Left lung (tissue), 10 donors: ENCODE results near the gene REPS1. TPM values are rescaled to one million over a fixed set of nuclear protein-coding genes. Genes with fewer than 3 reads are reported as not detected.
A peak's percentile ranks its signal among the peaks of the same experiment; 100 is the strongest.
"Not testable (repeated sequence)": the region's sequence is repeated elsewhere in the genome, so short reads cannot be mapped to it uniquely, and the experiment has no call there.

Source experiments
- ATAC-seq: fragments of 200-7000 bp; cut with Tn5 transposase; one replicate; pipeline ENCODE4 v1.9.1; 2020; ENCODE audit warnings: moderate library complexity
- DNase-seq, 4 donors: peaks; one replicate each; pipeline ENCODE4 v3.0.0-alpha.2; 2013 to 2020
- H3K27ac ChIP-seq, 2 donors: fragments of 200-600 bp; sonication (generic) in 1 of 2; one replicate each; pipeline versions ENCODE4 v1.5.0 to v1.8.0; 2020 to 2021
- H3K27me3 ChIP-seq, 2 donors: fragments of 200-600 bp; sonication (generic) in 1 of 2; one replicate each; pipeline versions ENCODE4 v1.5.0 to v1.8.0; 2020 to 2021
- H3K36me3 ChIP-seq, 2 donors: fragments of 200-600 bp; sonication (generic) in 1 of 2; one replicate each; pipeline versions ENCODE4 v1.5.0 to v1.8.0; 2020 to 2021
- H3K4me1 ChIP-seq, 2 donors: fragments of 200-600 bp; one replicate each; pipeline ENCODE4 v1.8.0; 2021
- H3K4me3 ChIP-seq, 2 donors: fragments of 200-600 bp; sonication (generic) in 1 of 2; one replicate each; pipeline versions ENCODE4 v1.5.0 to v1.8.0; 2020 to 2021; ENCODE audit warnings: mild to moderate bottlenecking in 1 of 2
- H3K9me3 ChIP-seq, 2 donors: fragments of 200-600 bp; sonication (generic) in 1 of 2; one replicate each; pipeline versions ENCODE4 v1.5.0 to v1.8.0; 2020 to 2021
- intact Hi-C, 2 donors: fragments of 100-400 bp; cut with DNase I; formaldehyde crosslinking; loops; one replicate each; pipeline versions ENCODE4 v1.11.2 to v1.14.2; 2022
- polyA plus RNA-seq, 6 donors: library from polyadenylated mRNA; unstranded; fragments of 120-200 nt; gene quantifications; one replicate each; pipeline ENCODE4 v1.2.1, GENCODE V29; 2013; ENCODE audit not compliant: insufficient read length in 6 of 6
- total RNA-seq, 2 donors: library from RNA; stranded (reverse); fragmentation: NEBNext Ultra II Directional; extraction: Animal tissue kit (Norgen Biotek cat#: 25700); gene quantifications; one replicate each; pipeline ENCODE4 v1.2.1, GENCODE V29; 2021
- TF ChIP-seq, protein P1 (sequence below), 2 donors: fragments of 200-600 bp; sonication (generic) in 1 of 2; IDR thresholded peaks; one replicate each; pipeline versions ENCODE4 v1.5.0 to v1.8.0; 2021; ENCODE audit warnings: antibody characterized with exemption in 2 of 2
- donor health status: DM: no; HTN: yes; CAD: no.
- donor health status: DM: no; HTN: no; CAD: no.

REPS1 gene
- total and polyA plus RNA-seq, 8 donors, result 29.3 to 83.9 (median 63.6) TPM

DNA sequence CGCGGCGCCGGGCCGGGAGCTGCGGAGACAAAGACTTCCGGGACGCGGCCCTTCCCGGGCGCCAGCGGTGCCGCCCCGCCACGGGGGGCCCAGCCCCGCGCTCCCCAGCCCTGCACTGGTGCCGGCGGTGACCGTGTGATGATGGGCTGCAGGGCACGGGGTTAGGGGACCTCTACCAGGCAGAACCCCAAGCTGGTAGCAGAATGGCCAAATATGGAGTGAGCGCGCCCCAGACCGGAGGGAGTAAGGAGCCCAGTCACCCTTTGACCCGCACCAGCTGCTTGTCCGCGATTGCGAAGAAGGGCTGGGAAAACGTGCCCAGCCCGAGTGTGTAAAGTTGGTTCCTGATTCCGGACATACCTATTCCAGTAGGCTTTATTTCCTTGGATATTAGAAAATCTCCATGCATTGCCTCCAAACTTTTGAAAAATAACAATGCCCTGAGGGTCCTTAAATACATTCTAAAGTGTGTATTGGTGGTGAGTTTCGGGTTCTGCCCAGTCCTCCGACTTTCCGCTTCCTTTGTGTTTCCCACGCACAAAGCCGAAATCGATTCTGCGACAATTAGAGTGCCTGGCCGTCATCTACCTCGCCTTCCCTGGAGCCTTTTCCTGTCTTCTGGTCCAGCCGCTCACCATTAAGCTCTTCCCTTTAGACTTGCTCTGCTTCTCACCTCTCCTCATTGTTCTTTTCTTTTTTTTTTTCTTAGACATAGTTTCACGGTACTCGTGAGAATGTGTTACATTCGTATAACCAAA lies 41.6 kb upstream of the REPS1 start:
- Histone ChIP-seq H3K4me1 (peaks cover 5 to 35% of the 10 kb centered on the region in 2 donors), H3K4me3 (peak overlapping the region; percentile 89 to 93), H3K27me3 (no peaks in the 10 kb centered on the region), H3K36me3 (peaks cover 0 to 6% of the 10 kb centered on the region in 2 donors), H3K27ac (peak overlapping the region; percentile 81 to 97), H3K9me3 (no peaks in the 10 kb centered on the region)
- TF ChIP-seq, protein P1, sequence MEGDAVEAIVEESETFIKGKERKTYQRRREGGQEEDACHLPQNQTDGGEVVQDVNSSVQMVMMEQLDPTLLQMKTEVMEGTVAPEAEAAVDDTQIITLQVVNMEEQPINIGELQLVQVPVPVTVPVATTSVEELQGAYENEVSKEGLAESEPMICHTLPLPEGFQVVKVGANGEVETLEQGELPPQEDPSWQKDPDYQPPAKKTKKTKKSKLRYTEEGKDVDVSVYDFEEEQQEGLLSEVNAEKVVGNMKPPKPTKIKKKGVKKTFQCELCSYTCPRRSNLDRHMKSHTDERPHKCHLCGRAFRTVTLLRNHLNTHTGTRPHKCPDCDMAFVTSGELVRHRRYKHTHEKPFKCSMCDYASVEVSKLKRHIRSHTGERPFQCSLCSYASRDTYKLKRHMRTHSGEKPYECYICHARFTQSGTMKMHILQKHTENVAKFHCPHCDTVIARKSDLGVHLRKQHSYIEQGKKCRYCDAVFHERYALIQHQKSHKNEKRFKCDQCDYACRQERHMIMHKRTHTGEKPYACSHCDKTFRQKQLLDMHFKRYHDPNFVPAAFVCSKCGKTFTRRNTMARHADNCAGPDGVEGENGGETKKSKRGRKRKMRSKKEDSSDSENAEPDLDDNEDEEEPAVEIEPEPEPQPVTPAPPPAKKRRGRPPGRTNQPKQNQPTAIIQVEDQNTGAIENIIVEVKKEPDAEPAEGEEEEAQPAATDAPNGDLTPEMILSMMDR (IDR thresholded peaks at IDR 0.05), result no peak
- peak; percentile 72 for ATAC-seq
- intact Hi-C loops, result no loop called here
- peak; percentile 59 to 93 (median 76) for DNase-seq

DNA sequence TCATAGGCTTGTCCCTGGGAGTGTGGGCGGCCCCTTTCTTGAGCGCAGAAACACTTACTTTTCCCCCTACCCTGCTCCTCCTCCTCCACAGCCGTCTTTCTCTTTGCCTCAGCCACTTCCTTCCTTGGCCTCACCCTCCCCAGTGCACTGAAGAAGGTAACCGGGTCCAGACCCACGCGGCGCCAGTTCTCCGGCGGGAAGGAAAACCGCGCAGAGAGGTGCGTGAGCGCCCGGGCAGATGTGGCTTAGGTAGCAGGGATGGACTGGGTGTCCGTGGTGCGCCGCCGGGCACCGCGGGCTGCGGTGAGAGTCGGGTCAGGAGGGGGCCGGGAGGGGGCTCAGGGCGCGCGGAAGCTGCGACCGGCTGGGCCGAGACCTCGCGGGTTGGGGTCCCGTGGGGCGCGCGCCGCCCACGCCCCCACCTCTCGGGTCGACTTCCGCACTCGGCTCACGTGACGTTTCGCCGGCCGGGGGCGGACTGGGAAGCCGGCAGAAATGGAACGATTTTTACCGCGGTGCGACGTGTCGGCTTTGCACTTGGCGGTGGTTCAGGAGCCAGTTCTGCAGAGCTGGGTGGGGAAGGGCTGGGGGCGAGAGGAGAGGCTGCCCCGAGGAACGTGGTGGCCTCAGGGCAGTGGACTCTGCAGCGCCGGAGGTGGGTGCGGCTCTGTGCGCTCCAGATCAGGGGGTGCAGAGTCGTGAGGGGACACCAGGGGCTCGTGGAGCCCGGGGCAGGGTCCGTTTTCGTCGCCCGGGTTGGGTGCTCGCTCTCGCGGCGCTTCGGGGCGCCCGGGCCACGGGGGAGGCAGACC lies 40.8 kb upstream of the REPS1 start, which contains the start of gene ABRACL:
ABRACL (plus strand) TSS at position 88 of the 812 bp plus-strand sequence. CDS start 5,416 bp downstream, outside the sequence.
- DNase-seq (peak; percentile 42 to 93 (median 72)), ATAC-seq (peak; percentile 91)
- Histone ChIP-seq H3K36me3 (peaks cover 0 to under 1% of the 10 kb centered on the region in 2 donors), H3K27me3 (no peaks in the 10 kb centered on the region), H3K27ac (peak within 1 kb of the TSS; percentile 81 to 97), H3K9me3 (no peaks in the 10 kb centered on the region), H3K4me1 (peaks cover 5 to 35% of the 10 kb centered on the region in 2 donors), H3K4me3 (peak within 1 kb of the TSS; percentile 89 to 93)
- TF ChIP-seq, protein P1 (IDR thresholded peaks at IDR 0.05), result no peak
- intact Hi-C loops, result no loop called here

DNA sequence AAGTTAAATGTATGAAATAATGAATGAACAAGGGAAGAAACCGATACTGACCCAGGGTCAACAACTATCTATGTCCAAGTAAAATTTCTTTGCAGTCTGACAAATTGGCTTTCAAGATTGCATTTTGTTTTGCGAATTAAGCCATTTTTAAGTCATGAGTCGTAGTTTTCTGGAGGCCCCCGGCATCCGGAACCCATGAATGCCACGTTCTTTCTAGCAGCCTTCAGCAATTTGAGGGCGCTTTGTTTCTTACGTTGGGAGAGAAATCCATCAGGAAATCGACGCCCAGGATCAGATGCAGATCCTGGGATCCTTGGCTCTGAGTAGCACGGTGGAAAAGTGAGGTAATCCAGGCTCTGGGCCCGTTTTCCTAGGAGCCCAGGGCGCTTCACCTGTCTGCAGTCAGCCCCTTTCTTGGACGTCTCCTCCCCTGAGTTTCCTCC lies 40.2 kb upstream of the REPS1 start:
- Histone ChIP-seq H3K9me3 (no peaks in the 10 kb centered on the region), H3K27me3 (no peaks in the 10 kb centered on the region), H3K36me3 (no peaks in the 10 kb centered on the region), H3K4me3 (peak overlapping the region; percentile 89 to 93), H3K4me1 (peaks cover 5 to 35% of the 10 kb centered on the region in 2 donors), H3K27ac (peak overlapping the region; percentile 81 to 97)
- TF ChIP-seq, protein P1 (IDR thresholded peaks at IDR 0.05), result no peak
- ATAC-seq (no peak), DNase-seq (peak in 1 of 4 donors; percentile 47)
- intact Hi-C loops, result no loop called here

DNA sequence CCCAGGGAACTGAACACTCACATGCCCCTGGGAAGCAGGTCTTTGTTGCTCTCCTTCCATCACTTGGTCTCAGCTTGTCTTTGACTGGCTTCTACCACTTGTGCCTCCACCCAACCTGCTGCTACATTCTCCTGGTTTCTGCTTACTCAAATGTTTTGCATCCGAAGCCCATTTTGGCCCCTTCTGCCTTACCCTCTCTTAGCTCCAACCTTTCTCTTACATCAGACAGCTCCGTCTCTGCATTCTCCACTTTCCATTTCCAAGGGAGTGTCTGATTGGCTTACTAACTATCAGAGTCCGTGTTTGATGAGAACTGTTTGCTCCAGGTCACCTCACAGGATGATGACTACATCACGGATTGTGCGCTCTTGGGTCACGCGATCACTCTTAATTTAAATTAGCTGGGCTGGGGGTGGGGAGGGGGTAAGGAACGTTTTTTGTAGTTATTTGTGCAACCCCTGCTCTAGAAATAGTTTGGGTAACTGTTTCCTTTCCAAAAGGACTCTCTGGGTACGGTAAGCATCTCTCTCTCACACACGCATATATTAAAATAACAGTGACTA lies 39.6 kb upstream of the REPS1 start:
- intact Hi-C loops, result no loop called here
- Histone ChIP-seq H3K27me3 (no peaks in the 10 kb centered on the region), H3K4me3 (peak overlapping the region; percentile 89 to 93), H3K9me3 (no peaks in the 10 kb centered on the region), H3K27ac (peak overlapping the region; percentile 81 to 97), H3K4me1 (peaks cover 5 to 33% of the 10 kb centered on the region in 2 donors), H3K36me3 (no peaks in the 10 kb centered on the region)
- TF ChIP-seq, protein P1 (IDR thresholded peaks at IDR 0.05), result no peak
- ATAC-seq (peak; percentile 37), DNase-seq (no peak)

DNA sequence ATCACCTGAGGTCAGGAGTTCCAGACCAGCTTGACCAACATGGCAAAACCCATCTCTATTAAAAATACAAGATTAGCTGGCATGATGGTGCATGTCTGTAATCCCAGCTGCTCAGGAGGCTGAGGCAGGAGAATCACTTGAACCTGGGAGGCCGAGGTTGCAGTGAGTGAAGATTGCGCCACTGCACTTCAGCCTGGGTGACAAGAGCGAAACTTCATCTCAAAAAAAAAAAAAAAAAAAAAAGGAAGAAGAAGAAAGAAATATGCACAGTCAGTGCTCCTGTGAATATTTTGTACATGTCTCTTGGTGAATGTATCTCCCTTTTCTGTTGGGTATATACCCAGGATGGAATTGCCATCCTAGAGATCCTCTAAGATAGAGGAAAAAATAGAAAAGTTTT lies 37.4 kb upstream of the REPS1 start:
- H3K27me3 ChIP-seq, H3K27ac ChIP-seq, H3K36me3 ChIP-seq, ATAC-seq, intact Hi-C loops, H3K9me3 ChIP-seq, H3K4me3 ChIP-seq: not testable (repeated sequence)
- peaks cover 5 to 18% of the 10 kb centered on the region in 2 donors for H3K4me1 ChIP-seq
- DNase-seq, result peak in 1 of 4 donors; percentile 40
